ENCODE results near the gene SNX9.

DNA sequence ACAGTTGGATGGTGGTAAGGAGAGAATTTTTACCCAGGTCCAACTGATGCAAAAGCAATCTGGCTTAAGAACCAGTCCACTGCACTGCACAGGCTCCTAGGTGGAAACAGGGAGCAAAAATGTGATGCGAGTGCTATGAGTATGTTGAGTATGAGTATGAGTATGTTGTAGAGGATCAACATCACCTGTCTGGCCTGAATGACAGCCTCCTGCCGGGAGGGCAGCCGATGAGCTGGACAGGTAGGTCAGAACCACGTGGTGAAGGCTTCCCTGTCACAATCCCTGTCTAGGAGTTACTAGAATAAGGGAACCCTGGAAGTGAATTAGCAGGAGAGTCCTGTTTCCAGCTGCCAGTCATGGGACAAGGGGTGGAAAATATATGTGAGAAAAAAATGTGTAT is 44.3 kb upstream of the SNX9 start:
- TF ChIP-seq, protein P1, sequence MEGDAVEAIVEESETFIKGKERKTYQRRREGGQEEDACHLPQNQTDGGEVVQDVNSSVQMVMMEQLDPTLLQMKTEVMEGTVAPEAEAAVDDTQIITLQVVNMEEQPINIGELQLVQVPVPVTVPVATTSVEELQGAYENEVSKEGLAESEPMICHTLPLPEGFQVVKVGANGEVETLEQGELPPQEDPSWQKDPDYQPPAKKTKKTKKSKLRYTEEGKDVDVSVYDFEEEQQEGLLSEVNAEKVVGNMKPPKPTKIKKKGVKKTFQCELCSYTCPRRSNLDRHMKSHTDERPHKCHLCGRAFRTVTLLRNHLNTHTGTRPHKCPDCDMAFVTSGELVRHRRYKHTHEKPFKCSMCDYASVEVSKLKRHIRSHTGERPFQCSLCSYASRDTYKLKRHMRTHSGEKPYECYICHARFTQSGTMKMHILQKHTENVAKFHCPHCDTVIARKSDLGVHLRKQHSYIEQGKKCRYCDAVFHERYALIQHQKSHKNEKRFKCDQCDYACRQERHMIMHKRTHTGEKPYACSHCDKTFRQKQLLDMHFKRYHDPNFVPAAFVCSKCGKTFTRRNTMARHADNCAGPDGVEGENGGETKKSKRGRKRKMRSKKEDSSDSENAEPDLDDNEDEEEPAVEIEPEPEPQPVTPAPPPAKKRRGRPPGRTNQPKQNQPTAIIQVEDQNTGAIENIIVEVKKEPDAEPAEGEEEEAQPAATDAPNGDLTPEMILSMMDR (conservative IDR thresholded peaks at IDR 0.05; ENCODE audit: low read length) = no peak
- TF ChIP-seq EZH2phosphoT487 (IDR thresholded peaks at IDR 0.05; ENCODE audit: borderline replicate concordance) = no peak
